Measurements from ENCODE around the gene SIVA1.

SIVA1 gene

DNA sequence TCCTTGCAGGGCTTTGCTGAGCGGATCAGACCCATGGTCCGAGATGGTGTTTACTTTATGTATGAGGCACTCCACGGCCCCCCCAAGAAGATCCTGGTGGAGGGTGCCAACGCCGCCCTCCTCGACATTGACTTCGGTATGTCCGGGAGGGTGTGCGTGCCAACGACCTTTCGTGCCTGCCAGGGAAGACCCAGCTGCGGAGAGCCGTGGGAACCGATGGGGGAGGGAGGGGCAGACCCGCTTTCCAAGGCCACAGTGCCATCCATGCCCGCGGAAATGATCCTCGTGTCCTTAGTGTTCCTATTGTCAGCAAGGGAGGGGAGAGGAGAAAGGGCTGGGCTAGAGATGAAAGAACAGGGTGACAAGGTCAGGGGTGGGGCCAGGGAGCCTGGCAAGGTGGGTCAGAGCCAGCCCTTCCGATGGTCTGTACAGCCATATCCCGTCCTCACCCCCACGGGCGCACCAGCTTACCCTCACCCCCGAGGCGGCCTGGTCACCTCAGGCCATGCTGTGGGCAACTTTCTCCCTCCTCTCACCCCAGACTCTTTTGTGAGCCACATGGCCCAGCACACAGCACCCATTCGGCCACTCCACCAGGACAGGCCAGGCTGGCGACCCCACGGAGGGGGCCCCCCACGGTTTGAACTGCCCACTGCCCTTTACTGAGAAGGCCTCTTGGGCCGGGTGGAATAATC lies 11.7 kb upstream of the SIVA1 start:
- H3K4me3 ChIP-seq (replicated peaks; ENCODE audit: low read depth, low read length) = no peak overlapping the region
- H3K27me3 ChIP-seq (replicated peaks; ENCODE audit: control insufficient read depth, insufficient read depth, low read length) = no peaks in the 10 kb centered on the region
- TF ChIP-seq, protein P1, sequence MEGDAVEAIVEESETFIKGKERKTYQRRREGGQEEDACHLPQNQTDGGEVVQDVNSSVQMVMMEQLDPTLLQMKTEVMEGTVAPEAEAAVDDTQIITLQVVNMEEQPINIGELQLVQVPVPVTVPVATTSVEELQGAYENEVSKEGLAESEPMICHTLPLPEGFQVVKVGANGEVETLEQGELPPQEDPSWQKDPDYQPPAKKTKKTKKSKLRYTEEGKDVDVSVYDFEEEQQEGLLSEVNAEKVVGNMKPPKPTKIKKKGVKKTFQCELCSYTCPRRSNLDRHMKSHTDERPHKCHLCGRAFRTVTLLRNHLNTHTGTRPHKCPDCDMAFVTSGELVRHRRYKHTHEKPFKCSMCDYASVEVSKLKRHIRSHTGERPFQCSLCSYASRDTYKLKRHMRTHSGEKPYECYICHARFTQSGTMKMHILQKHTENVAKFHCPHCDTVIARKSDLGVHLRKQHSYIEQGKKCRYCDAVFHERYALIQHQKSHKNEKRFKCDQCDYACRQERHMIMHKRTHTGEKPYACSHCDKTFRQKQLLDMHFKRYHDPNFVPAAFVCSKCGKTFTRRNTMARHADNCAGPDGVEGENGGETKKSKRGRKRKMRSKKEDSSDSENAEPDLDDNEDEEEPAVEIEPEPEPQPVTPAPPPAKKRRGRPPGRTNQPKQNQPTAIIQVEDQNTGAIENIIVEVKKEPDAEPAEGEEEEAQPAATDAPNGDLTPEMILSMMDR (IDR thresholded peaks at IDR 0.05; ENCODE audit: insufficient read depth, low read length, poor library complexity, severe bottlenecking) = no peak
- H3K36me3 ChIP-seq (ENCODE audit: control insufficient read depth, insufficient read depth, low read length) = no peaks in the 10 kb centered on the region
- no peak for DNase-seq (ENCODE audit: extremely low read depth, insufficient read length)

DNA sequence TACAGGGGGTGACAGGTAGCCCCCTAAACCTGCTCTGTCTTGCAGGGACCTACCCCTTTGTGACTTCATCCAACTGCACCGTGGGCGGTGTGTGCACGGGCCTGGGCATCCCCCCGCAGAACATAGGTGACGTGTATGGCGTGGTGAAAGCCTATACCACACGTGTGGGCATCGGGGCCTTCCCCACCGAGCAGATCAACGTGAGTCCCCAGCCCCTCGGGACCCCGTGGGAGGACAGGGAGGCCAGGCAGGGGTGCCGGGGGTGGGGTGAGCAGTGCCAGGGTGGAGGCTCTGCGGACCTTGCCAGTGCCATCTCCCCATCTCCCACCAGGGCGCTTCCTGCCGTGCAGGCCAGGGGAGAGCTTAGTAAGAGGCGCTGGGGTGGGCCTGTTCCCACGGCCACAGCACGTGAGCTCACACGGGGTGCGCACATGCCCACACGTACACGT lies 11.1 kb upstream of the SIVA1 start:
- TF ChIP-seq, protein P1 (IDR thresholded peaks at IDR 0.05; ENCODE audit: insufficient read depth, low read length, poor library complexity, severe bottlenecking) = no peak
- DNase-seq (ENCODE audit: extremely low read depth, insufficient read length) = no peak
- H3K4me3 ChIP-seq (replicated peaks; ENCODE audit: low read depth, low read length) = no peak overlapping the region
- H3K36me3 ChIP-seq (ENCODE audit: control insufficient read depth, insufficient read depth, low read length) = no peaks in the 10 kb centered on the region
- no peaks in the 10 kb centered on the region for H3K27me3 ChIP-seq (replicated peaks; ENCODE audit: control insufficient read depth, insufficient read depth, low read length)

DNA sequence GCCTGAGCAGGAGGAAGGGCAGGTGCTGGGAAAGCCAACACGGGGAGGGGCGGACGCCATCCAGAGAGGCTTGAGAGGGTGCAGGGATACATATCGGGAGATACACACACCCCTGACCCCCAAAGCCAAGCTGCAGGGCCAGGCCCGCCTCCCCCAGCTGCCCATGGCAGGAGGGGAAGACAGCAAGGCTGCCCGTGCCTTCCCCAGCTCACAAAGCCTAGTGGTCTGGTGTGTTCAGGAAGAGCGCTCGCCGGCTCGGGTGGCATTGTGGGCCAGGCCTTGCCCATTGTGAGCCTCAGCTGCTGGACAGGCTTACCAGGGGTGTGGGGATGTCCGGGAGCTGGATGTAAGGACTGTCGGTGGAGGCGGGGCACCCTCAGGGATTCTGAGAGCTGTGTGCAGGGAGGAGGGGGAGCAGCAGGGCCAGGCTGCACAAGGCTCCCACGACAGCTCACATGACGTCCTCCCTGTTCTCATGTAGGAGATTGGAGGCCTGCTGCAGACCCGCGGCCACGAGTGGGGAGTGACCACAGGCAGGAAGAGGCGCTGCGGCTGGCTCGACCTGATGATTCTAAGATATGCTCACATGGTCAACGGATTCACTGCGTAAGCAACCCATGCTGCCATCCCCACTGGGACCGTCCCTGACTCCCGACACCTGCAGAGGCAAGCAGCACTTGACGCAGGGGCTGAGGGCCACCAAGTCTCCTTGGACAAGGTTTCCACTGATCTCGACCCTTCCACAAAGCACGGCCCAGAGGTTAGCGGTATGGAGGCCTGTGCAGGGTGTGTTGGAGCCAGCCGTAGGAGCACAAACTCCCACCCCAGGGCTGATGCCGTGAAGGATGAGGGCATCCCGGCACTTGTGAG lies 10.1 kb upstream of the SIVA1 start:
- no peak overlapping the region for H3K4me3 ChIP-seq (replicated peaks; ENCODE audit: low read depth, low read length)
- H3K27me3 ChIP-seq (replicated peaks; ENCODE audit: control insufficient read depth, insufficient read depth, low read length) = no peaks in the 10 kb centered on the region
- TF ChIP-seq, protein P1 (IDR thresholded peaks at IDR 0.05; ENCODE audit: insufficient read depth, low read length, poor library complexity, severe bottlenecking) = no peak
- DNase-seq (ENCODE audit: extremely low read depth, insufficient read length) = no peak
- H3K36me3 ChIP-seq (ENCODE audit: control insufficient read depth, insufficient read depth, low read length) = no peaks in the 10 kb centered on the region

DNA sequence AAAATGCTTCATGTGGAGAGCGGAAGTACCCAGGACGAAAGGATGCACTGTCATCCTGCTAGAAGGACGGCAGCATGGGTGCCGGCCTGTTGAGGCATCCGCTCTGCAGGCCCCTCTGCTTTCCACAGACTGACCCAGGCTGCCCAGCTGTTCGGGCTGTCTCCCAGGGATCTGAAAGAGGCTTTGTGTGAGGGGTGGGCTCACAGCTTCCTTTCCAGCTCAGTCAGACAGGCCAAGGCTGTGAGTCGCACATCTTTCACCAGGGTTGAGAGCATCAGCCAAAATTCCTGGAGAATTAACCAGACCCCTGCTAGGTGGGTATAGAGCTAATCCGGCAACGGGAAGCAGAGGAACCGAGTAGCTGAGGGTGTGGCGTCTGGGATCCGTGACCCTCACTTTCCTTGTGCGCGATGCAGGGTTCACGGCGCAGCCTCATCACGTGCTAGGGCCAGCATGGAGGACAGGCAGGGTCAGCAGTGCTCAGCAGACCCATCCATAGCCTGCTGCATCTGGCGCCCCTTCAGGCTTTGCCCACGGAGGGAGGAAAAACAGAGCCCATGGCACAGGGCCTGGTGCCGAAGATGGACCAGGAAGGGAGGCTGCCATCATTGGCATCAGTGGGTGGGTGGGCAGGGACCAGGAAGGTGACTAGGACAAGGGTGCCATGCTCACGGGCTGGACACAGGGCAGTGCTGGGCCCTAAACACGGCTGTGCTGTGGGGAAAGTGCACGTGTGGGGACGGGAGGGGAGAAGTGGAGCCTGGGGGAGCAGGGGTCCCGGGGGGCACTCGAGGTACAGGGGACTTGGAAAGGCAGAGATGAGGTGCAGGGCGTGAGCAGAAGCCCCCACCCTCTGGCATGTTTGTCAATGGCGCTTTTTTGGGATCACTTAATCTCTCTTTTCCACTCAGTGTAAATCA lies 9.2 kb upstream of the SIVA1 start:
- TF ChIP-seq, protein P1 (IDR thresholded peaks at IDR 0.05; ENCODE audit: insufficient read depth, low read length, poor library complexity, severe bottlenecking) = no peak
- Histone ChIP-seq H3K36me3 (ENCODE audit: control insufficient read depth, insufficient read depth, low read length) (no peaks in the 10 kb centered on the region), H3K27me3 (replicated peaks; ENCODE audit: control insufficient read depth, insufficient read depth, low read length) (no peaks in the 10 kb centered on the region), H3K4me3 (replicated peaks; ENCODE audit: low read depth, low read length) (no peak overlapping the region)
- no peak for DNase-seq (ENCODE audit: extremely low read depth, insufficient read length)

DNA sequence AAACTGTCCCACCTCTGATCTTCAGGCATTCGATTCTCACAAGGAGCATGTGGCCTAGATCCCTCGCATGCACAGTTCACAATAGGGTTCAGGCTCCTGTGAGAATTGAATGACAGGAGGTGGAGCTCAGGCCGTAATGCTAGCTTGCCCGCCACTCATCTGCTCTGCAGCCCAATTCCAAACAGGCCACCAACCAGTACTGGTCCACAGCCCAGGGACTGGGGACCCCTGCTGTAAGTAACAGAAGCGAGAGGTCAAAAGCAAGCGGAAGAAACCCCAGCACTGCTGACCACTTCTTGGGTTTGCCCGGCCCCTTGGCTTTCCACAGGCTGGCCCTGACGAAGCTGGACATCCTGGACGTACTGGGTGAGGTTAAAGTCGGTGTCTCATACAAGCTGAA lies 8.5 kb upstream of the SIVA1 start:
- no peak for DNase-seq (ENCODE audit: extremely low read depth, insufficient read length)
- H3K4me3 ChIP-seq (replicated peaks; ENCODE audit: low read depth, low read length) = no peak overlapping the region
- H3K36me3 ChIP-seq (ENCODE audit: control insufficient read depth, insufficient read depth, low read length) = no peaks in the 10 kb centered on the region
- no peaks in the 10 kb centered on the region for H3K27me3 ChIP-seq (replicated peaks; ENCODE audit: control insufficient read depth, insufficient read depth, low read length)
- TF ChIP-seq, protein P1 (IDR thresholded peaks at IDR 0.05; ENCODE audit: insufficient read depth, low read length, poor library complexity, severe bottlenecking) = no peak
